Neural cell (in vitro differentiated cells): Measurements from ENCODE around the gene SECTM1.

Experiments
- CTCF ChIP-seq: fragments of 450-650 bp; IDR thresholded peaks from 2 replicates; pipeline ENCODE4 v1.5.1; 2014; ENCODE audit warnings: antibody characterized with exemption, mild to moderate bottlenecking, moderate library complexity; ENCODE audit not compliant: poor library complexity, severe bottlenecking
- EZH2 ChIP-seq: fragments of 200-600, 300-800 bp; shearing (Covaris generic), sonication (generic); IDR thresholded peaks from 2 replicates; pipeline ENCODE4 v1.6.1; 2014; ENCODE audit warnings: antibody characterized with exemption, low read length, borderline replicate concordance, mild to moderate bottlenecking; ENCODE audit not compliant: insufficient read depth, poor library complexity, severe bottlenecking
- MXI1 ChIP-seq: fragments of 450-650 bp; conservative IDR thresholded peaks from 2 replicates; pipeline ENCODE4 v1.6.1; 2014; ENCODE audit warnings: antibody characterized with exemption, mild to moderate bottlenecking; ENCODE audit not compliant: poor library complexity, severe bottlenecking
- POLR2AphosphoS5 ChIP-seq: IDR thresholded peaks from 2 replicates; pipeline ENCODE4 v1.6.1; 2012
- REST ChIP-seq: IDR thresholded peaks from 2 replicates; pipeline ENCODE4 v1.6.1; 2012; ENCODE audit warnings: borderline replicate concordance
- TAF1 ChIP-seq: IDR thresholded peaks from 2 replicates; pipeline ENCODE4 v1.6.1; 2012; ENCODE audit warnings: low read depth

- TF ChIP-seq CTCF (no peak), MXI1 (no peak), POLR2AphosphoS5 (no peak), EZH2 (no peak), TAF1 (no peak), REST (no peak)
Observed at GRCh38 chr17:82361885-82362633, 28.5 kb upstream of the SECTM1 start.
